KBM-7 (cell line): Measurements from ENCODE around the gene SSPN.

ENCODE experiments used
- DNase-seq: peaks from one replicate; pipeline ENCODE4 v3.0.0-alpha.2; 2015
- in situ Hi-C: fragments of 300-500 bp; cut with MboI; formaldehyde crosslinking; loops from 2 replicates; pipeline ENCODE4 v1.14.3; 2020; ENCODE audit warnings: low sequenced_read_pairs, low pct_unique_long_range_greater_than_20kb, mixed read lengths

Gene SSPN

GRCh38 chr12:26278266-26278665 is 82.9 kb downstream of the SSPN start:
- DNase-seq, result no peak
- in situ Hi-C loops, result no loop called here

- DNase-seq, result no peak
- in situ Hi-C loops, result no loop called here
Measured at GRCh38 chr12:26278666-26279065, 83.3 kb downstream of the SSPN start.

GRCh38 chr12:26279091-26279490 is 83.7 kb downstream of the SSPN start:
- DNase-seq, result peak; percentile 35
- in situ Hi-C loops, result no loop called here

GRCh38 chr12:26279908-26280307 is 84.5 kb downstream of the SSPN start:
- in situ Hi-C loops, result no loop called here
- no peak for DNase-seq

- in situ Hi-C loops, result no loop called here
- no peak for DNase-seq
Measured at GRCh38 chr12:26280869-26281268, 85.5 kb downstream of the SSPN start.

- no peak for DNase-seq
- in situ Hi-C loops, result no loop called here
Measured at GRCh38 chr12:26281320-26281719, 85.9 kb downstream of the SSPN start.

GRCh38 chr12:26282339-26282940 is 87.1 kb downstream of the SSPN start:
- in situ Hi-C loops, result no loop called here
- no peak for DNase-seq

GRCh38 chr12:26283046-26283445 is 87.7 kb downstream of the SSPN start:
- in situ Hi-C loops, result no loop called here
- no peak for DNase-seq

- DNase-seq, result no peak
- in situ Hi-C loops, result no loop called here
Measured at GRCh38 chr12:26283617-26284016, 88.2 kb downstream of the SSPN start.

GRCh38 chr12:26285401-26285800 is 90.0 kb downstream of the SSPN start:
- in situ Hi-C loops, result no loop called here
- no peak for DNase-seq

- in situ Hi-C loops, result no loop called here
- DNase-seq, result no peak
Measured at GRCh38 chr12:26286186-26286585, 90.8 kb downstream of the SSPN start.

GRCh38 chr12:26287671-26288381 is 92.5 kb downstream of the SSPN start:
- in situ Hi-C loops, result no loop called here
- DNase-seq, result no peak

- no peak for DNase-seq
- in situ Hi-C loops, result no loop called here
Measured at GRCh38 chr12:26290565-26290964, 95.2 kb downstream of the SSPN start.

GRCh38 chr12:26292596-26292995 is 97.2 kb downstream of the SSPN start:
- in situ Hi-C loops, result no loop called here
- DNase-seq, result no peak

- in situ Hi-C loops, result no loop called here
- DNase-seq, result no peak
Measured at GRCh38 chr12:26293612-26294011, 98.2 kb downstream of the SSPN start.

GRCh38 chr12:26295001-26295400 is 99.6 kb downstream of the SSPN start:
- in situ Hi-C loops, result no loop called here
- DNase-seq, result no peak

- no peak for DNase-seq
- in situ Hi-C loops, result no loop called here
Measured at GRCh38 chr12:26297396-26298070, 102.2 kb downstream of the SSPN start.

GRCh38 chr12:26298785-26299621 is 103.6 kb downstream of the SSPN start:
- in situ Hi-C loops, result no loop called here
- peak; percentile 84 for DNase-seq

- in situ Hi-C loops, result no loop called here
- DNase-seq, result no peak
Measured at GRCh38 chr12:26299751-26300150, 104.4 kb downstream of the SSPN start.
